ENCODE measurements around the gene PLPP1.

PLPP1 gene

DNA sequence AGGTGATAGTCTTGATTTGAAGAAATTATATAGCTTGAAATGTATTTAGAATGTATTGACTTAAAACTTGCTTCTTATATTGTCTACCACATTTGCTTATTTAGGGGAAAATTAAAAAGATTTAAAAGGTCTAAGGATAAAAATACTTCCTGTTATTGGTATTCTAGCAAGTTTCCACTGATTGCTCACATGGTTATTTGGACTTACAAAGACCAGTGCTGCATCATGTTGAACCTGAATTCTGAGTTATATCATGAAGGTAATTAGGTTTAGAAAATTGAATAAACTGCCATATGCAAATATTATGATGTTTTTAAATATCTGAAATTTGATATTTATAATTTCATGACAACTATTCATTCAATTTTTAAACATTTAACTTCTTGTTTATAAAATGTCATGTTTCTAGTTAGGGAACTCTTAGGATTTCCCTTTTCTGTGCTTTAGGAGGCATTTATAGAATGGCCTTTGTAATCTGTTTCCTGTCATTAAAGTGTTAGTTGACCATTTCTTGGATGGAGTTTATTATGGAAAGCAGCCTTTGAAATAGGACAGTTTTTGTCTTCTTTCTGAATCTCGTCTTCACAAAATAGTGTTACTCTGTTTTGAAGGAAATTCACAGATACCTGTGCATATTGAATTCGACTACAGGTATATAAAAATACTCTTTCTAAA is 141.1 kb downstream of the PLPP1 start:
- no peak for DNase-seq

DNA sequence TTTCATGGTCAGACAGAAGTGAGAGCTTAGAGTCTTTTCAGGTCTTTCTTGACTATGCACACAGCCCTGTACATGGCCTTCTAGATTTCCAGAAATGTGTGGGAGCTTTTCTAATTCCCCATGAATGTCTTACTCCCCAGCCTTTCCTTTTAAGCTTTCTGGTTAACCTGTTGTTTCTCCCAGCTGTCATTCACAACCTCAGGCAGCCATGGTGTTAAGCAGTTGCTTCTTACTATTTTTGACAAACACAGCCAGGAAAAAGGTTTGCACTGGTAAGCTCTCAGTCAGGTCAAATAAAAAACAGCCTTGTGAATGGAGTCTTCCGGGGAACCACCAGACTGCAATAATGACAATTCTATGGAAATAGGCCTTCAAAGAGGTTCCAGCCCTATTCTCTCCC is 142.1 kb downstream of the PLPP1 start:
- no peak for DNase-seq

DNA sequence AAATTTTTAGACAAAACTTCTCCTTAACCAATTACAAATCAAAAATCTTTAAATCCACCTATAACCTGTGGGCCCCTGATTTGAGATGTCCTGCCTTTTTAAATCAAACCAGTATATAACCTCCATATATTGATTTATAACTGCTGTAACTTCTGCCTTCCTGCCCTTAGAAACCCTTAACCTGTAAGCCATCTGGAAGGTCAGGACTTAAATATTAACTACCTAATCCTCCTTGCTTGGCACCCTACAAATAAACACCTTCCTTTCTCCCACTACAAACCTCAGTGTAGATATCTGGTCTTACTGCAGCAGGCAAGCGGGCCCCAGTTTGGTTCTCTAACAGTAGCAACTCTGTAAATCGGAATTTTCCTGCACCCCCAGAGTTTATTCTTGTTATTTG is 143.1 kb downstream of the PLPP1 start:
- DNase-seq, result no peak

DNA sequence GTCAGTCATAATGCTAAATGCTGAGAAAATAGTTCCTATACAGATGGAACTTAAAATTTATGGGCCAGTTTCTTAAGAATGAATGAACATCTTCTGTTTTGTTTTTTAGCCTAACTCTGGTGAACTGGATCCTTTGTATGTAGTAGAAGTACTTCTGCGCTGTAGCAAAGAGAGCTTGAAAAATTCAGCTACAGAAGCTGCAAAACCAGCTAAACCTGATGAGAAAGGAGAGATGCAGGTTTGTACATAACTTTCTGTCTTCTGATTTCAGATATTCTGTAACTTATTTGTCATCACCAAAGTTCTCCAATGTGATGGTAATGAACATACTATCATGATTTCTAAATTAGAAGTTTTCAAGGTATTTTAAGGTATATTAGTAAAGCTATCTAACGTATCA is 146.9 kb downstream of the PLPP1 start:
- no peak for DNase-seq

DNA sequence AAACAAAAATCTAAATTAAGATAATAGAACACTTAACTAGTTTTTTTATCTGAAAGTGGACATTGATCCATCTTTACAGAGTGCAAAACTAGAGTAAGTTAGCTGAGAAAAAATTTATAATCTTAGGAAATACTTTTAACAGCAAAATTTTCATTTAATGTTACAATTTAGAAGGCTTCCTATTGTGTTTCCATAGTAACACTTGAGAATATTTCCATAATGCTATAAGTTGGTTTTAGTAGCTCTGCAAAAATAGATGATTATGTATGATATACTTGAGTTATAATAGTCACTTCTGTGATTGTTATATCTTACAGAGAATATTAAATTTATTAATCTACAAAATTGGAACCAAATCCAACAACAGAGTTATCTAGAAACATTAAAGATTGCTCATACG is 148.4 kb downstream of the PLPP1 start:
- DNase-seq, result no peak

DNA sequence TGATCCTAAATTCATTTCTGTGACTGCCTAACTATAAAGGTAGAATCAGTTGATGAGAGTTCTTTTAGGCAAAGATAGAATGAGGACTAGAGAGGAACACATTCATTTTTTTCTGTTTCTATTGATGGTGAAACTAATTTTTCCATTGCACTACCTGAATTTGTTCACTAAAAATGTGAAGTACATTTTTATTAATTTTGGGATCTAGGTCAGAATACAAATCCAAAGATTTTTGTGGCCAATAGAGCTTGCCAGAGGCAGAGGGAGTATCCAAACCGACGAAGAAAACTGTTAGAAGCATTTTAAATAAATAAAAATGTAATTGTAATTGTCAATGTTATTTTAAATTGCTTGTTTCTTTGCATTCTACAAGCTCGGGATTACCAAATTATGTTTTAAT is 148.9 kb downstream of the PLPP1 start:
- no peak for DNase-seq

DNA sequence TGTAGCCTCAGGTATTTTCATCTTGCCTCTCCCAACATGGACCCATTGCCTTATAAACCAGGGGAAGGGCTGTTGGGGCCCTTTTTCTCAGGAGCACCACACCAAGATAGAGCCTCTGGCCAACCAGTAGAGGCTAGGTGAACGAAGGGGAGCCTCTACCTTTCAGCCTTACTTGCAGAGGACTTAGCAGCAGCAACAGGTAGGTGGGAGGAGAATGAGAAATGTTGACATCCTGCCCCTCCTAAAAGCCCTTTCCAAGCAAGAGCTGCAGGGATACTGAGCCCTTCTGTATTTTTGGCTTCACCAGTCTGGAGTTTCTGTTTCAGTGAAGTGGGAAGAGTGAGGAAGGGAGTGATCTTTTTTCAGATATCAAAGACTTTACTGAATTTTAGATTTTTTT is 149.5 kb downstream of the PLPP1 start:
- no peak for DNase-seq

DNA sequence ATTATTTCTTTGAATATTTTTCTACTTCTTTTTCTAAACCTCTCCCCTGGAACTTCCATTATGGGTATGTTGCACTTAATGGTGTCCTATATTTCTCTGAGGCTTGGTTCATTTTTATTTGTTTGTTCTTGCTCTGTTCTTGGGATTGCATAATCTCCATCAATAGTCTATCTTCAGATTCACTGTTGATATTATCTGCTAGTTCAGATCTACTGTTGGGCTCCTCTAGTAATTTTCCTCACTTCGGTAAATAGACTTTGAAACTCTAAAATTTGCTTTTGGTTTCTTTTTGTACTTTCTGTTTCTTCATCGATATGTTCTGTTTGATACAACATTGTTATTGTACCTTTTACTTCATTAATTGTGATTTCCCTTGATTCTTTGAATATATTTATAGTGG is 150.7 kb downstream of the PLPP1 start:
- DNase-seq, result no peak

DNA sequence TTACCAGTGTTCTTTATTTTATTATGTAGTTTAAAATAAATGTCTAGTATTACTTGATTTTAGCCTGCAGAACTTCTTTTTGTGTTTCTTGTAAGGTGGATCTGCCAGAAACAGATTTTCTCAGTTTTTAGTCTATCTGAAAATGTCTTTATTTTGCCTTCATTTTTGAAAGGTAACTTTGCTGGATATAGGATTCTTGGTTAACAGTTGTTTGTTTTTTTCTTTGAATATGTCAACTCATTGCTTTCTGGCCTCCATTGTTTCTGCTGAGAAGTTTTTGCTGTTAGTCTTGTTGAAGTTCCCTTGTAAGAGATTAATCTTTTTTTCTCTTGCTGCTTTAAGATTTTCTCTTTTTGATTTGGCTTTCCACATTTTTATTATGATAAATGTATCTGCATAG is 151.5 kb downstream of the PLPP1 start:
- DNase-seq, result no peak

DNA sequence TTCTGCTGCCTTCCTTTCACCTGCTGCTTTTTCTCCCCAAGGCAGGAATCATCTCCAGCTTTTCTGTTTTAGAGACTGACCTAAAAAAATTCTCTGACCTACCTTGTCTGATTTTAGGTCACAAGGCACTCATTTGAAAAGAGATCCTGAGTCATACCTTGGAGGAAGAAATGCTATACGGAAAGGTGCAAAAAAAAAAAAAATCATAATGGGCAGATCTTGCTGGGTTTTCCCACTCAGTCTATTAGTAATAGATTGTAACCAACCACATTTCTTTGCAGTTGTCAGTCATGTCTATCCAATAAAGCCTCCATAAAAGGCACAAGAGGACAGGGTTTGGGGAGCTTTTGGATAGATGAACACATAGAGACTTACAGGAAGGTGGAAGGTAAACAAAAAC is 157.0 kb downstream of the PLPP1 start:
- DNase-seq, result no peak

Measured in NCI-H1092 treated with DMSO at 0.1 percent for 48 hours (cell line).